BE2C (cell line): ENCODE results near the gene CASZ1.

ENCODE experiments used
- DNase-seq: peaks from one replicate; pipeline ENCODE4 v3.0.0-alpha.2; 2020
- H3K27me3 ChIP-seq: fragments of 250-450 bp; sonication (Bioruptor Pico); 2 replicates; pipeline ENCODE4 v1.5.1; 2020; ENCODE audit warnings: mild to moderate bottlenecking
- H3K36me3 ChIP-seq: fragments of 250-450 bp; sonication (Bioruptor Pico); 2 replicates; pipeline ENCODE4 v1.5.1; 2020; ENCODE audit warnings: mild to moderate bottlenecking
- H3K4me1 ChIP-seq: fragments of 250-450 bp; sonication (Bioruptor Pico); 2 replicates; pipeline ENCODE4 v1.5.1; 2020
- H3K4me3 ChIP-seq: 2 replicates; pipeline ENCODE4 v1.5.1; 2011; ENCODE audit warnings: low read depth, low read length
- H3K9me3 ChIP-seq: fragments of 250-450 bp; sonication (Bioruptor Pico); 2 replicates; pipeline ENCODE4 v1.5.1; 2020
- TF ChIP-seq, protein P1 (sequence below): IDR thresholded peaks from 2 replicates; pipeline ENCODE4 v1.5.1; 2012; ENCODE audit warnings: mild to moderate bottlenecking, low read depth, low read length

The CASZ1 gene

DNA sequence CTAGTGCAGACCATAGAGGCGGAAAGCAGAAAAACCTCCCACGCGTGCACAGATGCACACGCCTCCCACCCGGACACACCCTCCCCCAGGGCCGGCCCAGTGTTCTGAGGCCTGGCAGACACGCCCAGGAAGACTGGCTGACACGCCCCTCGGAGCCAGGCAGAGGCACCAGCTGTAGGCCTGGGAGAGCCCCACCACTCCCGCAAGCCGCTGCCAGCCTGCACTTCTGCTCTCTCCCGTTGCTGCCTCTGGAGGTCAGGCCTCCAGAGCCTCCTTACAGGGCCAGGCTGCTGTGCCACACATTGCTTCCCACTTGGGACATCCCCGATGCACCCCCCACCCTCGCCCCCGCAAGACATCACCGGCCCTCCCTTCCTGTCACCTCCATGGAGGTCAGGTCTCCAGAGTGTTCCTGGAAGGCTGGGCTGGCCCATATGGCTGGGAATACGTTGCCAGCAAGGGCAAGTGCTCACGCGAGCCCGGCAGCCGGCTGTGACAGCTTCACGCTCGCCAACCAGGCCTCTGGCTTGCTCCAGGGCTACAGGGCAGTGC is 40.4 kb downstream of the CASZ1 start:
- H3K4me1 ChIP-seq: peaks cover 8% of the 10 kb centered on the region
- no peaks in the 10 kb centered on the region for H3K9me3 ChIP-seq
- TF ChIP-seq, protein P1, sequence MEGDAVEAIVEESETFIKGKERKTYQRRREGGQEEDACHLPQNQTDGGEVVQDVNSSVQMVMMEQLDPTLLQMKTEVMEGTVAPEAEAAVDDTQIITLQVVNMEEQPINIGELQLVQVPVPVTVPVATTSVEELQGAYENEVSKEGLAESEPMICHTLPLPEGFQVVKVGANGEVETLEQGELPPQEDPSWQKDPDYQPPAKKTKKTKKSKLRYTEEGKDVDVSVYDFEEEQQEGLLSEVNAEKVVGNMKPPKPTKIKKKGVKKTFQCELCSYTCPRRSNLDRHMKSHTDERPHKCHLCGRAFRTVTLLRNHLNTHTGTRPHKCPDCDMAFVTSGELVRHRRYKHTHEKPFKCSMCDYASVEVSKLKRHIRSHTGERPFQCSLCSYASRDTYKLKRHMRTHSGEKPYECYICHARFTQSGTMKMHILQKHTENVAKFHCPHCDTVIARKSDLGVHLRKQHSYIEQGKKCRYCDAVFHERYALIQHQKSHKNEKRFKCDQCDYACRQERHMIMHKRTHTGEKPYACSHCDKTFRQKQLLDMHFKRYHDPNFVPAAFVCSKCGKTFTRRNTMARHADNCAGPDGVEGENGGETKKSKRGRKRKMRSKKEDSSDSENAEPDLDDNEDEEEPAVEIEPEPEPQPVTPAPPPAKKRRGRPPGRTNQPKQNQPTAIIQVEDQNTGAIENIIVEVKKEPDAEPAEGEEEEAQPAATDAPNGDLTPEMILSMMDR: no peak; the same call in 1 of the 2 replicates
- no peaks in the 10 kb centered on the region for H3K36me3 ChIP-seq
- H3K4me3 ChIP-seq: no peak overlapping the region
- no peaks in the 10 kb centered on the region for H3K27me3 ChIP-seq
- peak; percentile 76 for DNase-seq

DNA sequence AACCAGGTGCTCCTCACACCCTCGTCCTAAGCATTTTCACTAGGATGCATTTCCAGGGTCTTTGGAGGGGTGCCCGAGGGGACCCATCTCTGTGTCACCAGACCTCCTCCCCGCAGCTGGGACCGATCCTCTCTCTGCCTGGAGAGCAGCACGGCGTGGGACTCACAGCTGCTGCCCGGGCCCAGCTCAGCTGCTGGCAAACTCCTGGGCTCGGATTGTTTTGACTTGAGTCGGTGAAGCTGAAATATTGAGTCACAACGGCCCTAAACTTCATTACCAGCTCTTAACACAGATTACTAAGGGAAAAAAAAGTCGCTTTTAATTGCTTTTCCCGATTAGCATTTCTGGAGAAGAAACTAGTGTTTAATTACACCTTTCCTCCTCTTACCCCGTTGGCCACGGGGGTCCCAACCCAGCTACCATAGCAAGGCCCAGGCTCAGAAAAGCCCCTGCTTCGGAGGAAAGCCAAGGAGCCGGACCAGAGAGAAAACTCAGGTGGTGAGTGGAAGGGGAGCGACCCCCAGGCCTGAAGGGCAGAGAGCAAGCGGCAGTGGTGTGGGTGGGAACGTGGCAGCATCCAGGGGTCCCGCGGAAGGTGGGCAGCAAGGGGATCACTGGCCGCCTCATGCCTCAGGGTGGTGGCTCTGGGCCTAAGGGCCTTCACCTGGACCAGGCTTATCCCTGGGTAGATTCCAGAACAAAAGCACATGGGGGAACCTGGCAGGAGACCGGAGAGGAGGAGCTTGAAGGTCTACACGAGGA is 41.7 kb downstream of the CASZ1 start:
- H3K4me3 ChIP-seq: no peak overlapping the region
- no peaks in the 10 kb centered on the region for H3K36me3 ChIP-seq
- peaks cover 8% of the 10 kb centered on the region for H3K4me1 ChIP-seq
- no peaks in the 10 kb centered on the region for H3K27me3 ChIP-seq
- TF ChIP-seq, protein P1: no peak
- H3K9me3 ChIP-seq: no peaks in the 10 kb centered on the region
- no peak for DNase-seq

DNA sequence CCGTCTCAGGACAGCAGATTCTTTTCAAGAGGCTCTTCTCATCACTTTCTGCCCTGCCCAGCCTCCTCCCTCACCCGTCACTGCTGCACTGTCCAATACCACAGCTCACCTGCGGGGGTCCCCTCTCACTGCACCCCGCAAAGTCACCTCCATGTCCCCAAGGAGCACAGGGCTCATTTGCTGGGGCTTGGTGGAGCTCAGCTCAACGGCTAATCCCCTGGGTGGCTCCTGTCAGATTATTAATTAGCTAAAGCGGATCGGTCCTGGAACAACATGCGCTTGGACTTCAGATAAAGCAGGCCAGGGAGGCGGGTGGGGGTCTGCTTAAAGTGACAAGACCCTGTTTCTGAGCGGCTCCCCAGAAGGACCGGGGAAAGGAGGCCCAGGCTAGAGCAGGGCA is 43.1 kb downstream of the CASZ1 start:
- Histone ChIP-seq H3K4me1 (peaks cover 8% of the 10 kb centered on the region), H3K4me3 (no peak overlapping the region), H3K27me3 (no peaks in the 10 kb centered on the region), H3K9me3 (no peaks in the 10 kb centered on the region), H3K36me3 (no peaks in the 10 kb centered on the region)
- TF ChIP-seq, protein P1: no peak
- no peak for DNase-seq

DNA sequence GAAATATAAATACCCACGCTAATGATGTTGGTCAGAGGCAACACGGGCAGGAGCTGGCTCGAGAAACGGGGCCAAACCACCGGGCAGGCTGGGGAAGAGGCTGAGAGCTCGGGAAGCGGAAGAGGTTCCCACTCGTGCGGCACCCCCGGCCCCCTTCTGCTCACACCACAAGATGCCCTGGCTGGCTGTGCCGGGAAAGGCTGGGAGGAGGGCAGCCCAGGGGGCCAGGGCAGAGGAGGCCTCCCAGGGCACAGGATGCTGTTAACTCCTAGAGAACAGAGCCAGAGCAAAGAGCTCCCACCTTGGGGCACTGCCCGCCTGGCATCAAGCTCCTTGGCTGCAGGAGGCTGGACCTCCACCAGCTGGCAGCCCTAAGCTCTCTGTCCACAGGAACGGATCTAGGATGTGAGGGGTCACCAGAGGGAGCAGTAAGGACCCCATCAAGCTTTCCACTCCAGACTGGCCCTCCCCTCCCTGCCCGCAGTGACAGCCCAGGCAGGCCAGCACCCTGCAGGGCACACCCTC is 44.8 kb downstream of the CASZ1 start:
- Histone ChIP-seq H3K36me3 (no peaks in the 10 kb centered on the region), H3K27me3 (no peaks in the 10 kb centered on the region), H3K4me1 (peaks cover 6% of the 10 kb centered on the region), H3K9me3 (no peaks in the 10 kb centered on the region), H3K4me3 (no peak overlapping the region)
- DNase-seq: no peak
- TF ChIP-seq, protein P1: no peak

DNA sequence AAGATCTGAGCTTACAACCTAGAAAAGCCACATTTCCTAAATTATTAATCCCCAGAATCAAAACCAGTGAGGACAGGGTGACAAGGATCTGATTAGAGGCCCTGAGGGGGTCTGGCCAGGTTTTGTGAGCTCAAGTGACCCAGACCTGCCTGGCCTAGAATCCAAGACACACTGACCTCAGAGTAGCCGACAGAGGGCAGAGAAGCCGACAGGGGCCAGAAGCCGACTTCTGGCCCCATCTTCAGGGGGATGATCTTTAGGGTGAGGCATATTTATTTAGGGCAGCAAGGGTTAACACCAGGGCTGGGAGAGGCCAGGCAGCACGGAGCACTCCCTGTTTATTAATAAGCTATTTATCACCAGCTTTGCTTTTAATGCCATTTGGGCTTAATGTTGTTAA is 45.3 kb downstream of the CASZ1 start:
- H3K9me3 ChIP-seq: no peaks in the 10 kb centered on the region
- no peaks in the 10 kb centered on the region for H3K27me3 ChIP-seq
- no peak overlapping the region for H3K4me3 ChIP-seq
- no peak for DNase-seq
- no peaks in the 10 kb centered on the region for H3K36me3 ChIP-seq
- TF ChIP-seq, protein P1: no peak
- peaks cover 1% of the 10 kb centered on the region for H3K4me1 ChIP-seq

DNA sequence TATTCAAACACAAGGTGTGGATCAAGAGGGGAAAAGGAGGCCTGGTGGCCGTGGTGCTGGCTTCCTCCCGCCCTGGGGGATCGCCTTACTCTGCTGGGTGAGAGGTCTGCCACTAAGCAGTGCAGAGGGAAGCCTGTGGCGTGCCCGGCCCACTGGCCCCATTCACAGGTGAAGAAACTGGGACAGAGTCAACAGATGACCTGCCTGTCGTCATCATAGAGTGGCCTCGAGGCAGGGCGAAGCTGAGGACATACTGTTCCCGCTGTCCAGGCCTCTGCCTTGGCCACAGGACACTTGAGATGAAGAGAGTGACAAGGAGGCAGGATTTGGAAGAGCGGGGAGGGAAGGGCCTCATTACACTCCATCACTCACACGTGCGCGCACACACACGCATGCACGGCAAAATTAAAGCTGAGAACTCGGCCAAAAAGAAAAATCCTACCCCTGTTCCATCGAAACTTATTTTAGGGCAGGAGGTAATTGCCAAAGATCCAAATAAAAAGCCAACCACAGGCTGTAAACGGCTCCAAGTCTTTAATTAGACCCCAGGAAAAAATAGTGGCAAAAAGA is 50.5 kb downstream of the CASZ1 start:
- Histone ChIP-seq H3K4me3 (no peak overlapping the region), H3K36me3 (no peaks in the 10 kb centered on the region), H3K9me3 (no peaks in the 10 kb centered on the region), H3K4me1 (no peaks in the 10 kb centered on the region), H3K27me3 (no peaks in the 10 kb centered on the region)
- TF ChIP-seq, protein P1: no peak
- no peak for DNase-seq
